HepG2 (cell line): ENCODE results near the gene NSMCE1.

Source experiments
- POLR2AphosphoS5 ChIP-seq: IDR thresholded peaks from 2 replicates; pipeline ENCODE4 v1.6.1; 2012; ENCODE audit warnings: low read depth, low read length
- RELA ChIP-seq: sonication (generic); formaldehyde crosslinking; IDR thresholded peaks from 2 replicates; pipeline ENCODE4 v1.4.0; 2020; ENCODE audit warnings: missing genetic modification reagents
- TF ChIP-seq, protein P1 (sequence below): sonication (generic); formaldehyde crosslinking; IDR thresholded peaks from 2 replicates; pipeline ENCODE4 v1.5.1; 2020; ENCODE audit warnings: missing genetic modification reagents, mild to moderate bottlenecking, borderline replicate concordance

GRCh38 chr16:27281243-27281642 is 12.7 kb upstream of the NSMCE1 start:
- TF ChIP-seq, protein P1, sequence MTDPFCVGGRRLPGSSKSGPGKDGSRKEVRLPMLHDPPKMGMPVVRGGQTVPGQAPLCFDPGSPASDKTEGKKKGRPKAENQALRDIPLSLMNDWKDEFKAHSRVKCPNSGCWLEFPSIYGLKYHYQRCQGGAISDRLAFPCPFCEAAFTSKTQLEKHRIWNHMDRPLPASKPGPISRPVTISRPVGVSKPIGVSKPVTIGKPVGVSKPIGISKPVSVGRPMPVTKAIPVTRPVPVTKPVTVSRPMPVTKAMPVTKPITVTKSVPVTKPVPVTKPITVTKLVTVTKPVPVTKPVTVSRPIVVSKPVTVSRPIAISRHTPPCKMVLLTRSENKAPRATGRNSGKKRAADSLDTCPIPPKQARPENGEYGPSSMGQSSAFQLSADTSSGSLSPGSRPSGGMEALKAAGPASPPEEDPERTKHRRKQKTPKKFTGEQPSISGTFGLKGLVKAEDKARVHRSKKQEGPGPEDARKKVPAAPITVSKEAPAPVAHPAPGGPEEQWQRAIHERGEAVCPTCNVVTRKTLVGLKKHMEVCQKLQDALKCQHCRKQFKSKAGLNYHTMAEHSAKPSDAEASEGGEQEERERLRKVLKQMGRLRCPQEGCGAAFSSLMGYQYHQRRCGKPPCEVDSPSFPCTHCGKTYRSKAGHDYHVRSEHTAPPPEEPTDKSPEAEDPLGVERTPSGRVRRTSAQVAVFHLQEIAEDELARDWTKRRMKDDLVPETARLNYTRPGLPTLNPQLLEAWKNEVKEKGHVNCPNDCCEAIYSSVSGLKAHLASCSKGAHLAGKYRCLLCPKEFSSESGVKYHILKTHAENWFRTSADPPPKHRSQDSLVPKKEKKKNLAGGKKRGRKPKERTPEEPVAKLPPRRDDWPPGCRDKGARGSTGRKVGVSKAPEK (CRISPR knock-in tag): no peak
- TF ChIP-seq RELA: no peak
- TF ChIP-seq POLR2AphosphoS5: no peak
